ENCODE data around the gene CYB5R3. TPM values are rescaled to one million over a fixed set of nuclear protein-coding genes. Genes with fewer than 3 reads are reported as not detected.
"Not testable (repeated sequence)": the region's sequence is repeated elsewhere in the genome, so short reads cannot be mapped to it uniquely, and the experiment has no call there.

Gene CYB5R3
- total RNA-seq, 6 experiments from 2014 or later, result 315 to 413 (median 347) TPM

DNA sequence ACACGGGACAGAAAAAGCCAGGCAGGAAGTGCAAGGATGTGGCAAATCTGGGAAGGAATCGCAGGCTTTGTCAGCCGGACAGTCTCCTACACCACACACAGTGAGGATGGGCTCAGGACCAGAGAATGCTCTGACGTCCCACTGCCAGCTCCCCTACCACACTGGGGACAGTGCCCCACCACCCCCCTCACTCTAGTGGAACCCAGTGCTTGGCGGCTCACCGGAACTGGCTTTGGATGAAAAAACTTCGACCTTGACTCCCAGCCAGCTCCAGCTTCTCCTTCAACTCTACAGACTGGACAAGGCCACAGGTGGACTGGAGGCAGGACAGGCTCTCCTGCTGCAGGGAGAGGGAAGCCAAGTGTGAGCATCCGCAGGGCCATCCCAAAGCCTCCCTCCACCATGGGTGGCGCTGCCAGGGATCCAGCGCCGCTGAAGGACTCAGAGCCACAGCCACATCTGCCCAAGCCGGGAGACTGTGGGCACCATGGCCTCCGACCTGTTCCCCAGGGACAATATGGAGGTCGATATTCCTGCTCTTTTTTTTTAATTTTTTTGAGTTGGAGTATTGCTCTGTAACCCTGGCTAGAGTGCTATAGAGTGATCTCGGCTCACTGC, 71.5 kb downstream of the CYB5R3 start:
- Mint-ChIP-seq H3K36me3 (ENCODE audit: low read depth) (peaks cover 9% of the 10 kb centered on the region; the same call in 1 of the 2 replicates), H3K4me1 (ENCODE audit: low read depth) (peaks cover 13% of the 10 kb centered on the region), H3K27ac (no peak overlapping the region), H3K4me3 (no peak overlapping the region), H3K27me3 (ENCODE audit: insufficient read depth) (no peaks in the 10 kb centered on the region), H3K9me3 (no peaks in the 10 kb centered on the region)
- TF ChIP-seq, protein P1, sequence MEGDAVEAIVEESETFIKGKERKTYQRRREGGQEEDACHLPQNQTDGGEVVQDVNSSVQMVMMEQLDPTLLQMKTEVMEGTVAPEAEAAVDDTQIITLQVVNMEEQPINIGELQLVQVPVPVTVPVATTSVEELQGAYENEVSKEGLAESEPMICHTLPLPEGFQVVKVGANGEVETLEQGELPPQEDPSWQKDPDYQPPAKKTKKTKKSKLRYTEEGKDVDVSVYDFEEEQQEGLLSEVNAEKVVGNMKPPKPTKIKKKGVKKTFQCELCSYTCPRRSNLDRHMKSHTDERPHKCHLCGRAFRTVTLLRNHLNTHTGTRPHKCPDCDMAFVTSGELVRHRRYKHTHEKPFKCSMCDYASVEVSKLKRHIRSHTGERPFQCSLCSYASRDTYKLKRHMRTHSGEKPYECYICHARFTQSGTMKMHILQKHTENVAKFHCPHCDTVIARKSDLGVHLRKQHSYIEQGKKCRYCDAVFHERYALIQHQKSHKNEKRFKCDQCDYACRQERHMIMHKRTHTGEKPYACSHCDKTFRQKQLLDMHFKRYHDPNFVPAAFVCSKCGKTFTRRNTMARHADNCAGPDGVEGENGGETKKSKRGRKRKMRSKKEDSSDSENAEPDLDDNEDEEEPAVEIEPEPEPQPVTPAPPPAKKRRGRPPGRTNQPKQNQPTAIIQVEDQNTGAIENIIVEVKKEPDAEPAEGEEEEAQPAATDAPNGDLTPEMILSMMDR (IDR thresholded peaks at IDR 0.05), result no peak
- DNase-seq, result no peak

DNA sequence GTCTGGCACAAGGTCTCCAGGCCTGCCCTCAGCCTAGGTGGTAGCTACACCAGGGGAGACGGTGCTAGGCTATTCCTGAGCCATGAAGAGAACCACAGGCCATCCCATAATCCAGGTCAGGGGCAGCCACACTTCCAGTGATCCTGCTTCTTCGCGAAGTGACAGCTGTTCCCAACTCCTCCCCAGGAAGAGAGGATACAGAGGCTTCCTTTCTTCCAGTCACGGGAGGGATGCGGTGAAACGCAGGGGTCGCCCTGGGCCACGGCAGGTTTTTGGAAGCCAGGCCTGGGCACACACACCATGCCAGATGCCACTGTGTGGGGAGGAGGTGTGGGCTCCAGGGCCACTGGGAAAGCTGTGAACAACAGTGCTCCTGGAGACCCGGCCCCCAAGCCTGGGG, 72.1 kb downstream of the CYB5R3 start:
- not testable (repeated sequence) for H3K4me3 Mint-ChIP-seq; H3K36me3 Mint-ChIP-seq (ENCODE audit: low read depth); H3K9me3 Mint-ChIP-seq; H3K4me1 Mint-ChIP-seq (ENCODE audit: low read depth); DNase-seq; H3K27me3 Mint-ChIP-seq (ENCODE audit: insufficient read depth); H3K27ac Mint-ChIP-seq

DNA sequence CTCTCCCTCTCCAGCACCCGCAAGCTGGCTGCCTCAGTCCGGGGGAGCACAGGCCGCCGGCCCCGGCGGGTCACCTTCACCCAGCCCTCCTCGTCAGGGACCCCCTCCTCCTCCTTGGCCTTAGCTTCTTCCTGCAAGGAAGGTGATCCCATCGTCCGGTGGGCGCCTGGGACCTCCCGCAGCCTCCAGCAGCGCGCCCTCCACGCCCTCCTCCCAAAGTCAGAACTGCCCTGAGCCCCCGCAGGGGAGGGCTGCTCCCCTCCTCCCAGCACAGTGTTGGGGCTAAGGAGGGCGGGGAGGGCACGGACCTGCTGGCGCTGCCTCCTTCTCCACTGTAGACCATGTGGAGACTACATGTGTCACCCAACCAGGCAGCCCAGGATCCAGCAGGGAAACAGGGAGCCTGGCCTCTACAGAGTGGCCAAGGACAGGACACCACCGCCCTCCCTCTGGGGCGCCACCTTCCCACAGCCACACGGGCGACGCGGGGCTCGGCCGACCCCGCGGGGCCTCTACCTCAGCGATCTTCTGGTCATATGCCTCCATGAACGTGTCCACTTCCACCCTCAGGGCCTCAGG, 73.1 kb downstream of the CYB5R3 start:
- not testable (repeated sequence) for H3K4me3 Mint-ChIP-seq; DNase-seq; H3K27me3 Mint-ChIP-seq (ENCODE audit: insufficient read depth); H3K36me3 Mint-ChIP-seq (ENCODE audit: low read depth); H3K9me3 Mint-ChIP-seq; H3K27ac Mint-ChIP-seq; H3K4me1 Mint-ChIP-seq (ENCODE audit: low read depth)

DNA sequence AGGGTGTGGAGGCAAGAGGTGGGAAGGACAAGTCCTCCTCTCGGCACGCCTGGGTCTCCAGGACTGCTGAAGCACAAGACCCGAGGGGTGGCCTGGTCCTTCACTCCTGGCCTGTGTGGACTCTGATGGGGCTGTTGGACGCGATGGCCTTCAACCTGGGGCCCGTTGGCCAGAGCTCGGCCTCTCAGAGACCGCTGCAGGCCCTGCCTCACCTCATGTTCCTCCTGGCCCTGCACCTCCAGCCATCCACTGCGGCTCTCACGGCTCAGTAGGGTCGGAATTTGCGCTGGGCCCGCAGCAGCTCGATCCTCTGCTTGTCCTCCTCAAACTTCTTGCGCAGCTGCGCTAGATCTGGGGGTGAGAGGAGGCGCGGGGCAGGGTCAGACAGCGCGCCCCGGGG, 74.7 kb downstream of the CYB5R3 start:
- not testable (repeated sequence) for H3K4me1 Mint-ChIP-seq (ENCODE audit: low read depth); DNase-seq; H3K36me3 Mint-ChIP-seq (ENCODE audit: low read depth); H3K27ac Mint-ChIP-seq; H3K4me3 Mint-ChIP-seq; H3K27me3 Mint-ChIP-seq (ENCODE audit: insufficient read depth); H3K9me3 Mint-ChIP-seq

DNA sequence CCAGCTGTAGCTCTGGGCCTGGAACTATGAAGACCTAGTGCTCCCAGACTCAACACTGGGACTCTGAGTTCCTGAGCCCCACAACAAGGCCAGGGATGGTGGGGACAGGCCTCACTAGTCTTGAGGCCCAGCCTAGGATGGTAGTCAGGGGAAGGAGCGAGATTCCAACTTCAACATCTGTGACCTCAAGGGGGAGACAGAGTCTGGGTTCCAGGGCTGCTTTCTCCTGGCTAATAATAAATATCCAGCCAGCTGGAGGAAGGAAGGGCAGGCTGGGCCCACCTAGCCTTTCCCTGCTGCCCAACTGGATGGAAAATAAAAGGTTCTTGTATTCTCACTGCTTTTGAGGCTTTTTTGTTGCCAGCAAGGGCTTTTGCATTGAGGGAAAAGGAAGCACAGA, 75.1 kb downstream of the CYB5R3 start:
- DNase-seq; H3K9me3 Mint-ChIP-seq; H3K4me3 Mint-ChIP-seq; H3K36me3 Mint-ChIP-seq (ENCODE audit: low read depth); H3K27ac Mint-ChIP-seq; H3K4me1 Mint-ChIP-seq (ENCODE audit: low read depth); H3K27me3 Mint-ChIP-seq (ENCODE audit: insufficient read depth): not testable (repeated sequence)

DNA sequence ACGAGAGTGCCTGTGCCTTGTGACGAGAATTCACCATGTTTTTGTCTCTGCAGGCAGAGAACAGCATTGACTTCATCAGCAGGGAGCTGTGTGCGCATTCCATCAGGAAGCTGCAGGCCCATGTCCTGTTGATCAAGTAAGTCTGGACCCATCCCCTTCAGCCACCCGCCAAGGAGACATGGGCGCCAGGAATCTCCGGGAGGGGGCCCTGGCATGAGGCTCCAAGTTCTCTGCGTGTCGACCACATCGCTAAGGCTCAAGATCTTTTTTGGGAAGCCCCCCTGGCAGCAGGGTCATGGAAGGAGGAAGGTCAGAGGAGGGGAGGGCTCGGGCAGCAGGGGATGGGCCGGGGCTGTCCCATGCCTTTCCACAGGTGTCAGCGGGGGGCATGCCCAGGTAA, 78.1 kb downstream of the CYB5R3 start:
- H3K27me3 Mint-ChIP-seq (ENCODE audit: insufficient read depth); DNase-seq; H3K36me3 Mint-ChIP-seq (ENCODE audit: low read depth); H3K9me3 Mint-ChIP-seq; H3K4me3 Mint-ChIP-seq; H3K4me1 Mint-ChIP-seq (ENCODE audit: low read depth); H3K27ac Mint-ChIP-seq: not testable (repeated sequence)

DNA sequence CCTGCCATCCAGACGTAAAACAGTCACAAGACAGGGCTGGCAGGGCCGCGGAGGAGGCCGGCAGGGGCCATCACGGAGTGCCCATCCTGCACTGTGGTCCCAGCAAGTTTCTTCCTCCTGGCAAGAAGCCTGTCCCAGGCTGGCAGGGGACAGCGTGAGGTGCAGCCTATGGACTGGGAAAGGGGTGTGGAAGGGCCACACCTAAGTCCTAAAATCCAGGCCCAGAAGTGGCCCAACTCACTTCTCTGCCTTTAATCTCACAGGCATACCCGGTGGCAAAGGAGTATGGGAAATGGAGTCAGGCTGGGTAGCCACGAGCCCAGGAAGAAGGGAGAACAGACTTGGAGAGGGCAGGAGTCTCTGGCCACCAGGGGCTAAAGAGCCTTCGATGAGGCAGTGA, 78.6 kb downstream of the CYB5R3 start:
- not testable (repeated sequence) for DNase-seq; H3K36me3 Mint-ChIP-seq (ENCODE audit: low read depth); H3K4me3 Mint-ChIP-seq; H3K27me3 Mint-ChIP-seq (ENCODE audit: insufficient read depth); H3K4me1 Mint-ChIP-seq (ENCODE audit: low read depth); H3K27ac Mint-ChIP-seq; H3K9me3 Mint-ChIP-seq

DNA sequence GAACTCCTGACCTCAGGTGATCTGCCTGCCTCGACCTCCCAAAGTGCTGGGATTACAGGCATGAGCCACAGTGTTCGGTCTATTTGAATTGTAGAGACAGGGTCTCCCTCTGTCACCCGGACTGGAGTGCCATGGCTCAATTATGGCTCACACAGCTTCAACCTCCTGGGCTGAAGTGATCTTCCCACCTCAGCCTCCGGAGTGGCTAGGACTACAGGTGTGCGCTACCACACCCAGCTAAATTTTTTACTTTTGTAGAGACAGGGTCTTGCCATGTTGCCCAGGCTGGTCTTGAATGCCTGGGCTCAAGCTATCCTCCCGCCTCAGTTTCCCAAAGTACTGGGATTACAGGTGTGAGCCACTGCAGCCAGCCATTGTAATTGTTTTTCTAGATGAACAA, 81.2 kb downstream of the CYB5R3 start:
- not testable (repeated sequence) for DNase-seq; H3K27me3 Mint-ChIP-seq (ENCODE audit: insufficient read depth); H3K9me3 Mint-ChIP-seq; H3K4me1 Mint-ChIP-seq (ENCODE audit: low read depth); H3K36me3 Mint-ChIP-seq (ENCODE audit: low read depth); H3K27ac Mint-ChIP-seq; H3K4me3 Mint-ChIP-seq

Other genes starting within 250 kb of the CYB5R3 start
- gene NFAM1, start 217.0 kb downstream of the CYB5R3 start, total RNA-seq (2021; fragmentation: NEBNext Ultra II Directional; extraction: Animal tissue kit (Norgen Biotek cat#: 25700)), result not detected
- 100 to 1,000 TPM in 2 of 6 experiments, 10 to 100 TPM in 4; 88.7 to 107 (median 97.5) TPM for gene RRP7A, start 129.6 kb downstream of the CYB5R3 start, total RNA-seq (2021; fragmentation: NEBNext Ultra II Directional; extraction: Animal tissue kit (Norgen Biotek cat#: 25700))
- 1 to 10 TPM; 4.2 to 6.2 (median 4.8) TPM for gene SERHL2, start 95.4 kb downstream of the CYB5R3 start, total RNA-seq (2021; fragmentation: NEBNext Ultra II Directional; extraction: Animal tissue kit (Norgen Biotek cat#: 25700))
- 10 to 100 TPM; 54.2 to 63.7 (median 58.1) TPM for gene POLDIP3, start 34.5 kb downstream of the CYB5R3 start, total RNA-seq (2021; fragmentation: NEBNext Ultra II Directional; extraction: Animal tissue kit (Norgen Biotek cat#: 25700))
- under 1 TPM in 3 of 6 experiments, not detected in 3; 0.26 to 0.64 (median 0.54) TPM for gene ATP5MGL, start 8.8 kb downstream of the CYB5R3 start, total RNA-seq (2021; fragmentation: NEBNext Ultra II Directional; extraction: Animal tissue kit (Norgen Biotek cat#: 25700))
- gene A4GALT, start 71.5 kb upstream of the CYB5R3 start, total RNA-seq (2021; fragmentation: NEBNext Ultra II Directional; extraction: Animal tissue kit (Norgen Biotek cat#: 25700)), result 10 to 100 TPM; 12.2 to 14.3 (median 13.1) TPM
- 10 to 100 TPM; 62.6 to 77.7 (median 66.8) TPM for gene ARFGAP3, start 207.9 kb upstream of the CYB5R3 start, total RNA-seq (2021; fragmentation: NEBNext Ultra II Directional; extraction: Animal tissue kit (Norgen Biotek cat#: 25700))

All from HFFc6 (cell line).